PC-3 (cell line): ENCODE data around the gene HES1.

ENCODE experiments used
- EZH2phosphoT487 ChIP-seq: fragments of 300-600 bp; sonication (generic); IDR thresholded peaks from 2 replicates; pipeline ENCODE4 v1.6.1; 2018; ENCODE audit warnings: mild to moderate bottlenecking, antibody characterized with exemption, low read length, borderline replicate concordance
- TF ChIP-seq, protein P1 (sequence below): fragments of 300-600 bp; sonication (generic); conservative IDR thresholded peaks from 2 replicates; pipeline ENCODE4 v1.5.1; 2017; ENCODE audit warnings: antibody characterized with exemption, low read depth, mild to moderate bottlenecking, low read length

DNA sequence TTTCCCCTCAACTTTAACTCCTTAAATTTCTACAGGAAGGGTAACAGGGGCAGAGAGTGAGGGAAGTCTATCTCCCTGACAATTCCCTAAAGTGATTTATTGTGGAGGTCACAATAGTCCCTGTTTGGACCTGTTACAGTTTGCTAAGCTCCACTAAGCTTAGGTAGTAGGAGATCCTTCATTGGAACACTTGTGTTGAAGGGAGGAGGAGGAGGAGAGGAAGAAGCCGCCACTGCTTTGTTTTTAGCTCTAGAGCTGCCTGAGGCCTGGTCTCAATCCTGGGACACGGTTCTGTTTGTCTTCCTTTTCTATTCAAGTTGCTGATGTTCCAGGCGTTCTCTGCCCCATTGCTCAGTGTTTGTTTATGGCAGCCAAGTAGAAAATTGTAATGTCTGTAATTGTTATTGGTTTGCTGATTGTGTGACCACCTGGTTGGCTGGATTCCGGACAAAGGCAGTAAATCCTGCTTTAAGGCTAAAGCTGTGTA, 48.4 kb downstream of the HES1 start:
- TF ChIP-seq, protein P1, sequence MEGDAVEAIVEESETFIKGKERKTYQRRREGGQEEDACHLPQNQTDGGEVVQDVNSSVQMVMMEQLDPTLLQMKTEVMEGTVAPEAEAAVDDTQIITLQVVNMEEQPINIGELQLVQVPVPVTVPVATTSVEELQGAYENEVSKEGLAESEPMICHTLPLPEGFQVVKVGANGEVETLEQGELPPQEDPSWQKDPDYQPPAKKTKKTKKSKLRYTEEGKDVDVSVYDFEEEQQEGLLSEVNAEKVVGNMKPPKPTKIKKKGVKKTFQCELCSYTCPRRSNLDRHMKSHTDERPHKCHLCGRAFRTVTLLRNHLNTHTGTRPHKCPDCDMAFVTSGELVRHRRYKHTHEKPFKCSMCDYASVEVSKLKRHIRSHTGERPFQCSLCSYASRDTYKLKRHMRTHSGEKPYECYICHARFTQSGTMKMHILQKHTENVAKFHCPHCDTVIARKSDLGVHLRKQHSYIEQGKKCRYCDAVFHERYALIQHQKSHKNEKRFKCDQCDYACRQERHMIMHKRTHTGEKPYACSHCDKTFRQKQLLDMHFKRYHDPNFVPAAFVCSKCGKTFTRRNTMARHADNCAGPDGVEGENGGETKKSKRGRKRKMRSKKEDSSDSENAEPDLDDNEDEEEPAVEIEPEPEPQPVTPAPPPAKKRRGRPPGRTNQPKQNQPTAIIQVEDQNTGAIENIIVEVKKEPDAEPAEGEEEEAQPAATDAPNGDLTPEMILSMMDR = no peak
- TF ChIP-seq EZH2phosphoT487 = no peak
